ENCODE data around the gene MRAS. TPM values are rescaled to one million over a fixed set of nuclear protein-coding genes. Genes with fewer than 3 reads are reported as not detected.

Gene MRAS
- total and polyA plus RNA-seq, 4 donors = 12.6 to 28.7 (median 22.3) TPM

DNA sequence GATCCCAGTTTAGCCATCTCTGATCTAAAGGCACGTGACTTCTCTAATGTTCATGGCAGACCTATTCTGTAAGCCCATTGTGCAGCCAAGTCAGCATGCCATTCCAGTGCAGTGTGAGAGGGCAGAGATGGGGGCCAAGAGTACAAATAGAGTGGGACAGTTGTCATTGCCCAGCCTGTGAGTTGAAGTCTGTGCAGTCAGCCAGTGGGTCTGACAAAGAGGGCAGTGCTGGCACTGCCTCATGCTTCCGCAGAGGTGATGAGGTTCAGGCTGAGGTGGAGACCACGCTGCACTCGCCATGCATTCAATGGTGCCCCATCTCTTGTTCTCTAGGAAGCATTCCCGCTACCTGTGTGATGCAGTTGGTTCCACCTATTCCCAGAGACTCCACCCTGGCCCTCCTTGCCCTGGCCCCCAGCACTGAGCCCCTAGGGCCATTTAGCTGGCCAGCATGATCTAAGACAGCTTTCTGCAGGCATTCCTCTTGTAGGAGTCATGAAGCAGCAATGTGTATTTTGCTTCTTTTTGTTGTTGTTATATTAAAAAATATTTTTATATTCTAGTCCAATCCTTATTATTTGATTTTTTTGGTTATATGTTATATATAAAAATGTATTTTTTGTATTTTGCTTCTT is 3.7 kb downstream of the MRAS start:
- Histone ChIP-seq H3K27ac (ENCODE audit: low read depth in 1 of 2, low read length in 1 of 2) (peak overlapping the region; percentile 6 to 79), H3K9me3 (ENCODE audit: control insufficient read depth in 4 of 4, insufficient read depth in 3 of 4, low read length in 3 of 4) (no peaks in the 10 kb centered on the region), H3K4me1 (ENCODE audit: control insufficient read depth in 5 of 5, insufficient read depth in 5 of 5, low read length in 5 of 5) (peaks cover 6 to 16% (median 11%) of the 10 kb centered on the region in 5 donors), H3K36me3 (ENCODE audit: control insufficient read depth in 4 of 4, insufficient read depth in 4 of 4, low read length in 4 of 4) (peaks cover 0 to 1% (median 0%) of the 10 kb centered on the region in 4 donors), H3K27me3 (ENCODE audit: control insufficient read depth in 3 of 3, insufficient read depth in 3 of 3, low read length in 2 of 3) (no peaks in the 10 kb centered on the region), H3K4me3 (no peak overlapping the region), H3K9ac (ENCODE audit: insufficient read depth in 1 of 2, low read length in 2 of 2) (no peak overlapping the region)
- 98% methylated on average over 5 of the region's 5 CpGs for WGBS, 2 donors
- no peak for ATAC-seq (ENCODE audit: insufficient read depth, low FRiP score)
- DNase-seq = no peak
- TF ChIP-seq, protein P1, sequence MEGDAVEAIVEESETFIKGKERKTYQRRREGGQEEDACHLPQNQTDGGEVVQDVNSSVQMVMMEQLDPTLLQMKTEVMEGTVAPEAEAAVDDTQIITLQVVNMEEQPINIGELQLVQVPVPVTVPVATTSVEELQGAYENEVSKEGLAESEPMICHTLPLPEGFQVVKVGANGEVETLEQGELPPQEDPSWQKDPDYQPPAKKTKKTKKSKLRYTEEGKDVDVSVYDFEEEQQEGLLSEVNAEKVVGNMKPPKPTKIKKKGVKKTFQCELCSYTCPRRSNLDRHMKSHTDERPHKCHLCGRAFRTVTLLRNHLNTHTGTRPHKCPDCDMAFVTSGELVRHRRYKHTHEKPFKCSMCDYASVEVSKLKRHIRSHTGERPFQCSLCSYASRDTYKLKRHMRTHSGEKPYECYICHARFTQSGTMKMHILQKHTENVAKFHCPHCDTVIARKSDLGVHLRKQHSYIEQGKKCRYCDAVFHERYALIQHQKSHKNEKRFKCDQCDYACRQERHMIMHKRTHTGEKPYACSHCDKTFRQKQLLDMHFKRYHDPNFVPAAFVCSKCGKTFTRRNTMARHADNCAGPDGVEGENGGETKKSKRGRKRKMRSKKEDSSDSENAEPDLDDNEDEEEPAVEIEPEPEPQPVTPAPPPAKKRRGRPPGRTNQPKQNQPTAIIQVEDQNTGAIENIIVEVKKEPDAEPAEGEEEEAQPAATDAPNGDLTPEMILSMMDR (IDR thresholded peaks at IDR 0.05; ENCODE audit: control extremely low read depth, extremely low read depth) = no peak

DNA sequence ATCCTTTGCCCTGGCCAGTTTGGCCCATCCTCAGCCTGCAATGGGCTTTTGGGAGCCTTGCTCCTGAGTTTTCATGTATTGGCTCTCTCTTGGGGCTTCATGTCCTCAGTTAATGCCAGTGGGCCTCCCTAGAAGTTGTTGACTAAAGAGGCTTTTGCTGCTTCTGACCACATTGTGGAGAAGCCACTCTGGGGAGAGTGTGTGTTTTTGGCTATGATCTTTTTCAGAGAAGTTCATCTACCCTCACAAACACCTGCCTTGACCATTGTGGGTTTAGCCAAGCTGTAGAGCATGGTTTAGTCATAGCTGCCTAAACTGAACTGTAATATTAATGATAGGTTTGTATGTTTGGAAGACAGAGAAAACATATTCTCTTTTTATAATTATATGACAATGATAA is 6.0 kb downstream of the MRAS start:
- Histone ChIP-seq H3K4me1 (ENCODE audit: control insufficient read depth in 5 of 5, insufficient read depth in 5 of 5, low read length in 5 of 5) (peaks cover 6 to 14% (median 7%) of the 10 kb centered on the region in 5 donors), H3K27ac (ENCODE audit: low read depth in 1 of 2, low read length in 1 of 2) (no peak overlapping the region), H3K9me3 (ENCODE audit: control insufficient read depth in 4 of 4, insufficient read depth in 3 of 4, low read length in 3 of 4) (no peaks in the 10 kb centered on the region), H3K9ac (ENCODE audit: insufficient read depth in 1 of 2, low read length in 2 of 2) (no peak overlapping the region), H3K27me3 (ENCODE audit: control insufficient read depth in 3 of 3, insufficient read depth in 3 of 3, low read length in 2 of 3) (no peaks in the 10 kb centered on the region), H3K36me3 (ENCODE audit: control insufficient read depth in 4 of 4, insufficient read depth in 4 of 4, low read length in 4 of 4) (peaks cover 0 to 1% (median 0%) of the 10 kb centered on the region in 4 donors), H3K4me3 (no peak overlapping the region)
- no peak for DNase-seq
- TF ChIP-seq, protein P1 (IDR thresholded peaks at IDR 0.05; ENCODE audit: control extremely low read depth, extremely low read depth) = no peak
- no peak for ATAC-seq (ENCODE audit: insufficient read depth, low FRiP score)

DNA sequence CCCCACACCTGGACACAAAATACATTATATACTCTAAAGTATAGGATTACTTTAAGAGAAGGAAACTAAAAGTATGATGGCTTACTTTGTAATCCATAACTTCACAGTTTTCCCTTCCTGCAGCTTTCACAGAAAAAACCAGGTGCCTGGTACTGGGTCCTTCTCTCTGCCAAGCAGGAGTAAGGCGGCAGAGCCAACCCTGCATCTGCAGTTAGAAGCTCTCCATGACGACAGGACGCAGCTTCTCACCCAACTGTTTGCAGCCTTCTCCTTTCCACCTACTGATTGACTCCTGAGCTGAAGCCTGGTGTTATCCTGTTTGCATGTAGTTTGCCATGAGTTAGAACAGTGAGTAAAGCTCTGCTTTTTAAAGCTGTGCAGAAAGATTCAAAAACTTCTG is 6.7 kb downstream of the MRAS start:
- H3K4me1 ChIP-seq (ENCODE audit: control insufficient read depth in 5 of 5, insufficient read depth in 5 of 5, low read length in 5 of 5) = peaks cover 0 to 15% (median 4%) of the 10 kb centered on the region in 5 donors
- 89 to 95% methylated on average over 3 of the region's 3 CpGs for WGBS, 2 donors
- TF ChIP-seq, protein P1 (IDR thresholded peaks at IDR 0.05; ENCODE audit: control extremely low read depth, extremely low read depth) = no peak
- no peak overlapping the region for H3K27ac ChIP-seq (ENCODE audit: low read depth in 1 of 2, low read length in 1 of 2)
- ATAC-seq (ENCODE audit: insufficient read depth, low FRiP score) = no peak
- H3K9me3 ChIP-seq (ENCODE audit: control insufficient read depth in 4 of 4, insufficient read depth in 3 of 4, low read length in 3 of 4) = no peaks in the 10 kb centered on the region
- no peak overlapping the region for H3K9ac ChIP-seq (ENCODE audit: insufficient read depth in 1 of 2, low read length in 2 of 2)
- no peaks in the 10 kb centered on the region for H3K27me3 ChIP-seq (ENCODE audit: control insufficient read depth in 3 of 3, insufficient read depth in 3 of 3, low read length in 2 of 3)
- no peak for DNase-seq
- peaks cover 0 to 1% (median 0%) of the 10 kb centered on the region in 4 donors for H3K36me3 ChIP-seq (ENCODE audit: control insufficient read depth in 4 of 4, insufficient read depth in 4 of 4, low read length in 4 of 4)
- no peak overlapping the region for H3K4me3 ChIP-seq
